ENCODE measurements around the gene OR2T27. TPM values are rescaled to one million over a fixed set of nuclear protein-coding genes. Genes with fewer than 3 reads are reported as not detected.

Gene OR2T27
- polyA plus RNA-seq, 6 donors from 2014 or later: not detected

Other genes starting within 250 kb of the OR2T27 start
- under 1 TPM in 3 of 6 donors, not detected in 3; 0.19 to 0.71 (median 0.53) TPM for gene OR2T2, start 209.9 kb downstream of the OR2T27 start, polyA plus RNA-seq (ENCODE audit: low read depth in 6 of 6)
- gene OR2T3, start 182.2 kb downstream of the OR2T27 start, polyA plus RNA-seq (ENCODE audit: low read depth in 6 of 6): under 1 TPM in 2 of 6 donors, not detected in 4; 0.32 to 0.59 TPM
- gene OR2T5, start 166.9 kb downstream of the OR2T27 start, polyA plus RNA-seq (ENCODE audit: low read depth in 6 of 6): not detected
- gene OR2G6, start 147.5 kb downstream of the OR2T27 start, polyA plus RNA-seq (ENCODE audit: low read depth in 6 of 6): under 1 TPM in 4 of 6 donors, not detected in 2; 0.19 to 0.80 (median 0.49) TPM
- under 1 TPM in 3 of 6 donors, not detected in 3; 0.26 to 0.38 (median 0.33) TPM for gene OR2T29, start 92.8 kb downstream of the OR2T27 start, polyA plus RNA-seq (ENCODE audit: low read depth in 6 of 6)
- gene OR2T34, start 80.8 kb downstream of the OR2T27 start, polyA plus RNA-seq (ENCODE audit: low read depth in 6 of 6): under 1 TPM in 1 of 6 donors, not detected in 5; 0.49 TPM
- gene OR2T10, start 57.8 kb downstream of the OR2T27 start, polyA plus RNA-seq (ENCODE audit: low read depth in 6 of 6): under 1 TPM in 3 of 6 donors, not detected in 3; 0.08 to 0.96 (median 0.36) TPM
- gene OR2T11, start 20.4 kb downstream of the OR2T27 start, polyA plus RNA-seq (ENCODE audit: low read depth in 6 of 6): under 1 TPM in 1 of 6 donors, not detected in 5; 0.18 TPM
- under 1 TPM in 2 of 6 donors, not detected in 4; 0.13 to 0.16 TPM for gene OR2T35, start 10.2 kb downstream of the OR2T27 start, polyA plus RNA-seq (ENCODE audit: low read depth in 6 of 6)
- gene OR14I1, start 47.2 kb upstream of the OR2T27 start, polyA plus RNA-seq (ENCODE audit: low read depth in 6 of 6): not detected
- under 1 TPM in 1 of 6 donors, not detected in 5; 0.39 TPM for gene LYPD8, start 100.2 kb upstream of the OR2T27 start, polyA plus RNA-seq (ENCODE audit: low read depth in 6 of 6)
- gene SH3BP5L, start 170.4 kb upstream of the OR2T27 start, polyA plus RNA-seq (ENCODE audit: low read depth in 6 of 6): 1 to 10 TPM; 1.5 to 5.3 (median 2.8) TPM
- 10 to 100 TPM; 31.7 to 61.5 (median 41.1) TPM for gene ZNF672, start 182.7 kb upstream of the OR2T27 start, polyA plus RNA-seq (ENCODE audit: low read depth in 6 of 6)
- 10 to 100 TPM in 1 of 6 donors, 1 to 10 TPM in 5; 3.1 to 16.1 (median 8.4) TPM for gene ZNF692, start 203.6 kb upstream of the OR2T27 start, polyA plus RNA-seq (ENCODE audit: low read depth in 6 of 6)